Endothelial cell (in vitro differentiated cells): ENCODE data around the gene LTBP4. TPM values are rescaled to one million over a fixed set of nuclear protein-coding genes. Genes with fewer than 3 reads are reported as not detected.

Experiments used
- DNase-seq: peaks from one replicate; pipeline ENCODE4 v3.0.0; 2021; ENCODE audit warnings: low spot score
- H3K27ac Mint-ChIP-seq: one replicate; pipeline ENCODE4 v1.8.0; 2021; ENCODE audit warnings: mixed read lengths, inconsistent platforms; ENCODE audit not compliant: unreplicated experiment
- H3K27me3 Mint-ChIP-seq: one replicate; pipeline ENCODE4 v1.8.0; 2021; ENCODE audit warnings: mild to moderate bottlenecking, moderate library complexity, mixed read lengths, inconsistent platforms; ENCODE audit not compliant: unreplicated experiment
- H3K36me3 Mint-ChIP-seq: one replicate; pipeline ENCODE4 v1.8.0; 2021; ENCODE audit warnings: mild to moderate bottlenecking, low read depth, mixed read lengths, inconsistent platforms; ENCODE audit not compliant: unreplicated experiment
- H3K4me1 Mint-ChIP-seq: one replicate; pipeline ENCODE4 v1.8.0; 2021; ENCODE audit warnings: mild to moderate bottlenecking, mixed read lengths, inconsistent platforms; ENCODE audit not compliant: unreplicated experiment
- H3K4me3 Mint-ChIP-seq: one replicate; pipeline ENCODE4 v1.8.0; 2021; ENCODE audit warnings: mild to moderate bottlenecking, mixed read lengths, inconsistent platforms; ENCODE audit not compliant: unreplicated experiment
- H3K9me3 Mint-ChIP-seq: one replicate; pipeline ENCODE4 v1.8.0; 2021; ENCODE audit warnings: mixed read lengths, inconsistent platforms; ENCODE audit not compliant: unreplicated experiment
- CTCF ChIP-seq: fragments of 200-600 bp; sonication (generic); IDR thresholded peaks from one replicate; pipeline ENCODE4 v1.5.0; 2021; ENCODE audit warnings: antibody characterized with exemption; ENCODE audit not compliant: unreplicated experiment
- long read RNA-seq: library from polyadenylated mRNA; unstranded; transcript quantifications from one replicate; pipeline ENCODE4 v2.0.0, GENCODE V29; 2020; ENCODE audit not compliant: unreplicated experiment
- total RNA-seq: library from RNA; stranded (reverse); fragmentation: NEBNext Ultra II Directional; extraction: Animal tissue kit (Norgen Biotek cat#: 25700); gene quantifications from one replicate; pipeline ENCODE4 v1.2.1, GENCODE V29; 2021; ENCODE audit not compliant: unreplicated experiment

Gene LTBP4
- total RNA-seq: 175 TPM
- long read RNA-seq, partial matches to known transcripts: 16 of 30 reads
- long read RNA-seq, other reads (novel, unspliced or antisense): 12 of 30 reads

DNA sequence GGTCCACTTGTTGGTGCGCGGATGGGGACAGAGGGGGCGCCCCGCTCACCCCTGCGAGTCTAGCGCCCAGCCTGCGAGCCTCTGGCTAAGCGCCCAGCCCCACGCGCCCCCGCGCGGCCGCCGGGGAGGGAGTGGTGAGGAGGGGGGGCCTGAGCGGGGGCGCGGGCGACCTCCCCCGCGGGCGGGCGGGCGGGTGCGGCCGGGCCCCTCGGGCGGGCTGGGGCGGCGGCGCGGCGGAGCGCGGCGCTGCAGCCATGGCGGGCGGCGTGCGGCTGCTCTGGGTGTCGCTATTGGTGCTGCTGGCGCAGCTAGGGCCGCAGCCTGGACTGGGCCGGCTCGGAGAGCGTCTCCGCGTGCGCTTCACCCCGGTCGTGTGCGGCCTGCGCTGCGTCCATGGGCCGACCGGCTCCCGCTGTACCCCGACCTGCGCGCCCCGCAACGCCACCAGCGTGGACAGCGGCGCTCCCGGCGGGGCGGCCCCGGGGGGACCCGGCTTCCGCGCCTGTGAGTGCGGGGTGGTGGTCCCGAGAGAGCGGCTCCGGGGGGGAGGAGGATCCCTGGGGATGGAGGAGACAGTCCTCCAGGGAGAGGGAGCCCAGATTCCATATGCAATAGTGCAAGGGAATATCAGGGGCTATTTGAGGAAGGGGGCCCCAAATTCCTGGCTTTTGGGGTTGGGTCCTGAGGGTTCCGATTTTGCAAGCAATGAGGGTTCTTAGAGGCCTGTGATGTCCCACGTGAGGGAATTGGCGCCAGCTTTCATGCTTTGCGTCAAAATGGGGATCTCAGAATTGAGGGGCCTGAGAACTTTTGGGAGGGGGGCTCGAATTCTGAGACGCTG, at the start of gene LTBP4:
TSS of gene LTBP4 (plus strand) at position 236 of the 841 bp plus-strand sequence. CDS start at position 255, 19 bp downstream.
- peak within 1 kb of the TSS; percentile 57 for H3K27ac Mint-ChIP-seq
- H3K4me3 Mint-ChIP-seq: peak within 1 kb of the TSS; percentile 93
- peak; percentile 40 for DNase-seq
- no peak for TF ChIP-seq CTCF
- no peaks in the 10 kb centered on the region for H3K9me3 Mint-ChIP-seq
- H3K36me3 Mint-ChIP-seq: peaks cover 5% of the 10 kb centered on the region
- peaks cover 39% of the 10 kb centered on the region for H3K27me3 Mint-ChIP-seq
- H3K4me1 Mint-ChIP-seq: peaks cover 29% of the 10 kb centered on the region

GRCh38 chr19:40552848-40553247, 48.3 kb upstream of the LTBP4 start:
- peaks cover 2% of the 10 kb centered on the region for H3K4me1 Mint-ChIP-seq
- H3K36me3 Mint-ChIP-seq: peaks cover 3% of the 10 kb centered on the region
- no peaks in the 10 kb centered on the region for H3K9me3 Mint-ChIP-seq

GRCh38 chr19:40553885-40554857, 47.0 kb upstream of the LTBP4 start:
- peaks cover 23% of the 10 kb centered on the region for H3K27me3 Mint-ChIP-seq
- no peaks in the 10 kb centered on the region for H3K9me3 Mint-ChIP-seq
- H3K4me3 Mint-ChIP-seq: no peak overlapping the region
- no peak for DNase-seq
- TF ChIP-seq CTCF: no peak
- H3K27ac Mint-ChIP-seq: no peak overlapping the region
- no peaks in the 10 kb centered on the region for H3K4me1 Mint-ChIP-seq
- peaks cover 3% of the 10 kb centered on the region for H3K36me3 Mint-ChIP-seq

More at GRCh38 chr19:40552848-40553247, 48.3 kb upstream of the LTBP4 start:
- no peak for DNase-seq
- Mint-ChIP-seq H3K27ac (no peak overlapping the region), H3K4me3 (no peak overlapping the region), H3K27me3 (peaks cover 26% of the 10 kb centered on the region)
- TF ChIP-seq CTCF: no peak

GRCh38 chr19:40555978-40556689, 45.0 kb upstream of the LTBP4 start:
- H3K27me3 Mint-ChIP-seq: peaks cover 20% of the 10 kb centered on the region
- DNase-seq: no peak
- no peaks in the 10 kb centered on the region for H3K9me3 Mint-ChIP-seq
- TF ChIP-seq CTCF: no peak
- H3K27ac Mint-ChIP-seq: no peak overlapping the region
- no peaks in the 10 kb centered on the region for H3K4me1 Mint-ChIP-seq
- H3K4me3 Mint-ChIP-seq: no peak overlapping the region
- H3K36me3 Mint-ChIP-seq: peaks cover 3% of the 10 kb centered on the region
